ENCODE results near the gene KRTAP5-2.
A peak's percentile ranks its signal among the peaks of the same experiment; 100 is the strongest.

The KRTAP5-2 gene

DNA sequence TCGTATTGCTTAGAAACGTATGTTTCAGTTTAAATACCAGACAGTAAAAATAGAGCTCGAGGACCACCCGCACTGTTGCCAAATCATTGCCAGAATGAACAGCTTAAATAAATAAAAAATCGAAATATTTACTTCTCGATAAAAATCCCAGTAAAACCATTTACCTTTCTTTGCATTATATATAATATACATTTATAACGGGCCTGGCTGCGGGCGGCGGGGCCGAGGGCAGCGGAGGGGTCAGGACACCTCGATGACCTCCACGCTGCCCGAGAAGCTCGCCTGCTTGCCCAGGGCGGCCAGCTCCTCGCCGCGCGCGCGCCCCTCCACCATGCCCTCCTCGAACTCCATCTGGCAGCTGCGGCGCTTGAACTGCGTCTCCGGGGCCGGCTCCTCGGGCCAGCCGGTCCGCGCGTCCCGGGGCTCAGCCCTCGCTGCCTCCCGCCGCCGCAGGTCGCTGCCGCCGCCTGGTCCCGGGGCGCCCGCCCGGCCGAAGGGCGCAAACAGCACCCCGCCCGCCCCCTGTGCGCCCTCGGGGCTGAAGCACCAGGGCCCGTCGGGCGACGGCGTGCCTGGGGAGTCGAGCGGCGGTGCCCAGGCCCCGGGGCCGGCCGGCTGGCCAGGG lies 41.7 kb downstream of the KRTAP5-2 start:
- Histone ChIP-seq H3K4me3 (ENCODE audit: low read depth, low read length) (no peak overlapping the region), H3K27ac (no peak overlapping the region), H3K27me3 (replicated peaks) (no peaks in the 10 kb centered on the region), H3K36me3 (replicated peaks) (peaks cover 5% of the 10 kb centered on the region)
- no peak for DNase-seq
- TF ChIP-seq, protein P1, sequence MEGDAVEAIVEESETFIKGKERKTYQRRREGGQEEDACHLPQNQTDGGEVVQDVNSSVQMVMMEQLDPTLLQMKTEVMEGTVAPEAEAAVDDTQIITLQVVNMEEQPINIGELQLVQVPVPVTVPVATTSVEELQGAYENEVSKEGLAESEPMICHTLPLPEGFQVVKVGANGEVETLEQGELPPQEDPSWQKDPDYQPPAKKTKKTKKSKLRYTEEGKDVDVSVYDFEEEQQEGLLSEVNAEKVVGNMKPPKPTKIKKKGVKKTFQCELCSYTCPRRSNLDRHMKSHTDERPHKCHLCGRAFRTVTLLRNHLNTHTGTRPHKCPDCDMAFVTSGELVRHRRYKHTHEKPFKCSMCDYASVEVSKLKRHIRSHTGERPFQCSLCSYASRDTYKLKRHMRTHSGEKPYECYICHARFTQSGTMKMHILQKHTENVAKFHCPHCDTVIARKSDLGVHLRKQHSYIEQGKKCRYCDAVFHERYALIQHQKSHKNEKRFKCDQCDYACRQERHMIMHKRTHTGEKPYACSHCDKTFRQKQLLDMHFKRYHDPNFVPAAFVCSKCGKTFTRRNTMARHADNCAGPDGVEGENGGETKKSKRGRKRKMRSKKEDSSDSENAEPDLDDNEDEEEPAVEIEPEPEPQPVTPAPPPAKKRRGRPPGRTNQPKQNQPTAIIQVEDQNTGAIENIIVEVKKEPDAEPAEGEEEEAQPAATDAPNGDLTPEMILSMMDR (IDR thresholded peaks at IDR 0.05; ENCODE audit: low read depth, low read length, missing control alignments): no peak
- in situ Hi-C loops (cut with HindIII; ENCODE audit: low pct_ligation_motif_present, low sequenced_read_pairs): no loop called here

DNA sequence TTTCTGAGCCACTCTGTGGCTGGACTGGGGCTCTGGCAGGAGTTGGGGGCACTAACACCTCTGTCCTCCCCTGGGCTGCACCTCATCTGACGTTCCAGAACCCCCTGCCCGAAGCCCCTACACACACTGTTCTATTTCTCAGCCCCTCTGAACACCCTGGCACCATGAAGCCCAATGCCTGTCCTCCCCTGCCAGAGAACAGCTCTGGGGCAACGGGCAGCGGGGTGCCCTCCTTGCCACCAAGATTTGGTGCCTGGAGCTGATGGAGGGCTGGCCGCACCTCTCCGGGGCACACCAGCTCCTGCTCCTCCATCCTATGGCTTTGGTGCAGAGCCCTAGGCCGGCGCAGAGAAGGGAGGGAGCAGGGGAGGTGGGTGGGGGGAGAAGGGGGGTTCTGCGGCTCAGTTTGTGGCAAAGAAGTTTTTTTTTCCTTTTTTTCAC lies 42.4 kb downstream of the KRTAP5-2 start:
- TF ChIP-seq, protein P1 (IDR thresholded peaks at IDR 0.05; ENCODE audit: low read depth, low read length, missing control alignments): no peak
- Histone ChIP-seq H3K27ac (no peak overlapping the region), H3K36me3 (replicated peaks) (peaks cover 5% of the 10 kb centered on the region), H3K27me3 (replicated peaks) (no peaks in the 10 kb centered on the region), H3K4me3 (ENCODE audit: low read depth, low read length) (no peak overlapping the region)
- in situ Hi-C loops (cut with HindIII; ENCODE audit: low pct_ligation_motif_present, low sequenced_read_pairs): no loop called here
- no peak for DNase-seq

DNA sequence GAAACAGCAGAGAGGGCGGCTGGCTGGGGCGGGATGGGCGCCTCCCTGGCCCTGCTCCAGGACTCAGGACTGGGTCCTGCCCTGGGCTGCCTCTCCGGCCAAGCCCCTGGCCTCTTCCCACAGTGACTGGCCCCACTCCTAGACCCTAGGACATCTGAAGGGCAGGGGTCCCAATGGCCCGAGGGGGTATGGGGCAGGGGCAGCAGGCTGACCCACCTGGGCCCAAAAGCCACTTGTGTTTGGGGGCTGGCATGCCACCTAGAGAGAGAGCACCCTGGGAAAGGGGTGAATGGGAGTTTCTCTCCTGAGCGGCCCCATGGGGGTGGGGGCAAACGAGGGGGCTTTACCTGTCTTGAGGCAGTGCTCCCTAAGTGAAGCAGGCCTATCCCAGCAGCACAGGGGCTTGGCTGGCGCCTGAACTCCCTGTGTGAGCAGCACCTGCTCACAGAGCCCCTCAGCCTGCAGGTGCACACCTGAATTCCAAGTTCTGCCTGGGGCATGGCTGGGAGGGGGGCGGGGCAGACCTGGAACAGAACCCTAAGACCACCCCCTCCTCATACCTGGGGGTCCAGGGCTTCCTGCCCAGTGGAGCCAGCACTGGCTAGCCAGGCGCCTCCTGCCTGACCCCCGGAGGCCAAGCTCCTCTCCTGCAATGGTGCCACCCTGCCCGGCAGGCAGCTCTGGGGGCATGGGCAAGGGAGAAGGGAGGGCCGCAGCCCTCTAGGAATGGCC lies 42.9 kb downstream of the KRTAP5-2 start:
- in situ Hi-C loops (cut with HindIII; ENCODE audit: low pct_ligation_motif_present, low sequenced_read_pairs): no loop called here
- no peak overlapping the region for H3K27ac ChIP-seq
- TF ChIP-seq, protein P1 (IDR thresholded peaks at IDR 0.05; ENCODE audit: low read depth, low read length, missing control alignments): no peak
- H3K36me3 ChIP-seq (replicated peaks): peaks cover 5% of the 10 kb centered on the region
- DNase-seq: no peak
- no peak overlapping the region for H3K4me3 ChIP-seq (ENCODE audit: low read depth, low read length)
- no peaks in the 10 kb centered on the region for H3K27me3 ChIP-seq (replicated peaks)

- Histone ChIP-seq H3K36me3 (replicated peaks) (peaks cover 5% of the 10 kb centered on the region), H3K4me3 (ENCODE audit: low read depth, low read length) (no peak overlapping the region), H3K27ac (no peak overlapping the region), H3K27me3 (replicated peaks) (no peaks in the 10 kb centered on the region)
- DNase-seq: no peak
- in situ Hi-C loops (cut with HindIII; ENCODE audit: low pct_ligation_motif_present, low sequenced_read_pairs): no loop called here
- TF ChIP-seq, protein P1 (IDR thresholded peaks at IDR 0.05; ENCODE audit: low read depth, low read length, missing control alignments): no peak
Measured at GRCh38 chr11:1553808-1554594, 44.1 kb downstream of the KRTAP5-2 start.

DNA sequence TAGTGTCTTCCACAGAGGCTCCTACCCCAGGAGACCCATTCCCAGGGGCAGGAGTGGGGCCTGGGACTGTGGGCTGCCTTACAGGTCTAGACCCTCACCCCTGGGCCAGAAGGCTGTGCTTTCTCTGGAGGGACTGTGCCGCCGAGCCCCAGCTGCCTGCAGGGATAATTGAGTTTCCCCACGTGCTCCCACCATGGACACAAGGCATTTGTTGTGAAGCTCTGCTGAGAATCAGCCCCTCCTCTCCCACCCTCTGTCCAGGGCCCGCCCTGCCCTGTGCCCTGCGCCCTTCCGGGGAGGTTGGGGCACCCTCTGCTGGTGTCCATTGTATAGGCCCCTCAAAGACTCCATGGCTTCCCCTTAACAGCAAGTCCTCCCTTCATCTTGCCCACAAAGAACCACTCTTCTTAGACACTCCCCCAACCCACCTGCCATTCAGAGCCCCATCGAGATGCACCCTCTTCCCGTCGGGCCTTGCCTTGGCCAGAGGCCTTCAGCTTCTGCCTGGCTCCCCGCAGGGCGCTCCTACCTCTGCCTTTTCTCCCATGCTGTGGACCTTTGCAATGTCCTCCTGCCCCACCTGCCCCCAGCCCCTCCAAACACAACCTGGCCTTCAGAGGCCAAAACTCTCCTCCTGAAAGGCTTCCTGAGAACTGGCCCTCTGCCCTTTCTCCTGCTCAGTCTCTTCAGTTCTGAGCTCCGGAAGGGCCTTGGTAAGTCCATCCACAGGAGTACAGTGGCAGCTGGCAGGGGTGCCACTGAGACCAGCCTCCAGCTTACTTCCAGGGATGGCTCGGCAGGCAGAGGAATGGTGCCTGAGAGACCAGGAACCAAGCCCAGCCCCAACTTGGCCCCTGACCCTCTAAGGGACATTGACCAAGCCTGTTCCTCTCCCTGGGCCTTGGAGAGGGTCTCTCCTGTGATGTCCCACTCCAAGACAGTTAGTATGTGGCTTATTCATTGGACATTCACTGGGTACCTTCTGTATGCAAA lies 48.5 kb downstream of the KRTAP5-2 start:
- Histone ChIP-seq H3K4me3 (ENCODE audit: low read depth, low read length) (no peak overlapping the region), H3K27ac (no peak overlapping the region), H3K36me3 (replicated peaks) (no peaks in the 10 kb centered on the region), H3K27me3 (replicated peaks) (peaks cover 34% of the 10 kb centered on the region)
- in situ Hi-C loops (cut with HindIII; ENCODE audit: low pct_ligation_motif_present, low sequenced_read_pairs): no loop called here
- DNase-seq: no peak
- TF ChIP-seq, protein P1 (IDR thresholded peaks at IDR 0.05; ENCODE audit: low read depth, low read length, missing control alignments): peak; percentile 8
